GM18867 (cell line): ENCODE measurements around the gene OOSP4B.
"Not testable (repeated sequence)": the region's sequence is repeated elsewhere in the genome, so short reads cannot be mapped to it uniquely, and the experiment has no call there.

Experiments used
- ATAC-seq: cut with Tn5 transposase; IDR thresholded peaks from one replicate; pipeline ENCODE4 v1.9.1; 2021; ENCODE audit warnings: mild to moderate bottlenecking, moderate library complexity; ENCODE audit not compliant: unreplicated experiment

Gene OOSP4B

DNA sequence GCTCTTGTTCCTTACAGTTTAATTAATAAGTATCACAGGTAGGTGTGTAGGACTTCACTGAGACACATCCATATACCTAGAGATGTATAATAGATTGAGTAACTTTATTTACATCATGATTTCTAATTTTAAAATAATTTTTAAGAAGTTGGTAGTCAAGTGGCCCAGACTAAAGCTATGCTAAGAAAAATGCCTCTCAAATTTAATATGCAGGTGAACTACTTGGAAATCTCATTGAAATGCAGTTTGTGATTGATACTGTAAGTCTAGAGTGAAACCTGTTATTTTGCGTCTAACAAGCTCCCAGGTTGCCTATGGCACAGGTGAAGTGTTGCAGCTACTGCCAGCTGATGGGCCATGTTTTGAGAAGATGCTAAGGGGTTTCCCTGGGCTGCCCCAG lies at the start of gene OOSP4B:
TSS of gene OOSP4B (plus strand) at position 301 of the 400 bp plus-strand sequence.
- no peak for ATAC-seq

DNA sequence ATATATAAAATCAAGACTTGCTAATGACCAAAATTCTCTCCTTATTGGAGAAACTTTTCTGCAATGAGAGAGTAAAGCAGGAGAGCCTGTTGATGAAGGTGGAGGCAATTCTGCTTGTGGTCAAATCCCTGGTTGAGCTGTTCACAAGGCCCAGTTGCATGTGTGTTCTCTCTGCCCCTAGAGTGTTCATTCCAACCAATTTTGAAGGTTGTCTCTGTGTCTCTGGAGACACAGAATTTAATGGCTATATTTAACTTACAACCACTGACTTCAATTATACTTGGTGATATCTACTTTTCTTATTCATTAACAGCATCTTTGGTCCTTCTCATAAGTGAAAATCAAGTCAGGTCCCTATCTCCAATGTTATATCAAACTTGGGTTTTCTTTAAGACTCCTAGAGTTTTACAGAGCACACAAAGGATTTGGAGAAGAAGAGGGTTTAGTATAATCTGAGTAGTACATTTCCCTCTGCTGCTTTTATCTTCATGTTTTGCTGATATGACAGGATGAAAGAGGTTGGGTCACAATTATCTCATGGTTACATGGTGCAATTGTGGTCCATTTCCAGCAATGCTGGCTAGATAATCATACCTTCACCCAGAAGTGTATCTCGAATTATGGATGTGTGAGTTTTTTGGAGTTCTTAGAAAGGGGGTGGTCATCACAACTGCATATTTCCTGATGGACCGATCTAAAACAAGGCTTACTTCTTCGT lies 49.1 kb upstream of the OOSP4B start:
- no peak for ATAC-seq

DNA sequence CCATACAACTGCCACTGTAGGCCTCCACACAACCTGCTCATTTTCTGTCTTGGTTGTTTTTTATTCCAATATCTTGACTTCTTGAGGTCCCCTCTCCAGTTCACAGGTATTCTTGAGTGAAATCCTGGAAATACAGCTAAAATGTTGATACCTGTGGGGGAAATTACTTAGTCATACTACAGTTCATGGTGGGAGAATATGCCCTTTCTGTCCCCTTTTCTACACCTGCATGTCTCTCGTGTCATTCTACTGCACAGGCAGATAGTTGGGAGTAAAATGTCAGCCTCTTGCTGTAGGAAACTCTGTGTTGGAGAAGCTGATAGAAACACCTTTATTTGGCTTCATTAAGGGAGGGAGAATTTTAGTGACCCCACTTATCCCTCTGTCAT lies 48.6 kb upstream of the OOSP4B start:
- ATAC-seq: no peak

DNA sequence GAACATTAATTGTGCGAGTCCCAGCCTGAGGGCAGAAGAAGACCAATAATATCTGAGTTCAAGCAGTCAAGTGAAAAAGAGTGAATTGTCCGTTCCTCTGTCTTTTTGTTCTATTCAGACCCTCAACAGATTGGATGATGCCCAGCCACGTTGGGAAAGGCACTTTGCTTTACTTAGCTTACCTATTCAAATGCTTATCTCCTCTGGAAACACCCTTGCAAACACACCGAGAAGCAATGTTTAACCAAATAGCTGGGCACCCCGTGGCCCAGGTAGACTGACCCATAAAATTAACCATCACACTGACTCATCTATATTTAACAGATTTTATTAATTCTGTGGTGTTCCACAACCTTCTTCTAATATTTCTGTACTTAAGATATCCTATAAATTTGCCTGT lies 43.9 kb upstream of the OOSP4B start:
- ATAC-seq: no peak

DNA sequence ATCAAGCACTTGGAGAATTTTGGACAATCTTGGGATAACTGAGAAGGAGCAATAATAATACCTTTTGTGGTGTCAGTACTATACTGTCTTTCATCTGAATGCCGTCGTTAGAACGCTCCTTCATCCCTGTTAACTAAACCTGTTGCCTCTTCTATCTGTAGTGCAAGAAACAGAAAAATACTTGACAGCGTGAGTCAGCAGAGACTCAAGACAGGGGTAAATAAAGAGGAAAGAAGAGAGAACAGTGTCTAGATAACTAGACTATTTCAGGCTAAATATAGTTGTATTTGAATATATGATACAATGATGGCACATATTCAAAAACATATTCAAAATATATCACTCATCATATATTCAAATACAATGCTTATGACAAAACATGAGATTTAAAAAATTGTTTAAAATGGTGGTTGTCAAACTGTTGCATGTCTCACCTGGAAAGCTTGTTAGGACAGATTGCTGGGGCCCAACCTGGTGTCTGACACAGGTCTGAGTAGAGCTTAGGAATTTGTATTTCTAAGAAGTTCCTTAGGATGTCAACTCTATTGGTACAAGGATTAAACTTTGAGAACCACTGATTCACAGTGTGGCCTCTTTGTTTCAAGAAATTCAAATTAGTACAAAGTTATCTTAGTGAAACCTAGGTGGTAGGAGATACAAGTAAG lies 35.7 kb upstream of the OOSP4B start:
- no peak for ATAC-seq

DNA sequence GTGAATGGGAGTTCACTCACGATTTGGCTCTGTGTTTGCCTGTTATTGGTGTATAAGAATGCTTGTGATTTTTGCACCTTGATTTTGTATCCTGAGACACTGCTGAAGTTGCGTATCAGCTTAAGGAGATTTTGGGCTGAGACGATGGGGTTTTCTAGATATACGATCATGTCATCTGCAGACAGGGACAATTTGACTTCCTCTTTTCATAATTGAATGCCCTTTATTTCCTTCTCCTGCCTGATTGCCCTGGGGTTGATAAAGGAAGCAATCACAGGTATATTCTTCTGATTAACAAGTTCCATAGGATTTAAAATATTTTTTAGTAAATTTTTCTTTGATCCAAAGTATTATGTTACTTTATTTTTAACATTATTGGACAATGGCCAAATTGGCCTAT lies 34.9 kb upstream of the OOSP4B start:
- ATAC-seq: not testable (repeated sequence)

DNA sequence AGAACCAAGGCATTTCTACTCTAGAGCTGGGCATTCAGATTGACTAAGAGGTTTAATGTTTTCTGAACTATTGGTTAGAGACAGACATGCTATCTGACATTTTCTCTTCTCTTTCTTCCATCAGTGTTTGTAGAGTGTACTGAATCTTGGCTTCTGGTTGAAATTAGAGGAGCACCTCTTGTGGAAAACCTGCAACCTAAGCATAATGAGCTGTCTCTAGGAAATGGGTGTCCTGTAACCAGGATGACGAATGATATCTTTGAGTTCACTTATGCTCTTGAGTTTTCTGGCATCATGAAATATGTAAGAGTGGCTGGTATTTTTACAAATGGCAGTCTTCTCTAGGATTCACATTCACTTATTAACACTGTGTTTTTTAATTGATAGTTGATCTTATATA lies 33.8 kb upstream of the OOSP4B start:
- no peak for ATAC-seq

DNA sequence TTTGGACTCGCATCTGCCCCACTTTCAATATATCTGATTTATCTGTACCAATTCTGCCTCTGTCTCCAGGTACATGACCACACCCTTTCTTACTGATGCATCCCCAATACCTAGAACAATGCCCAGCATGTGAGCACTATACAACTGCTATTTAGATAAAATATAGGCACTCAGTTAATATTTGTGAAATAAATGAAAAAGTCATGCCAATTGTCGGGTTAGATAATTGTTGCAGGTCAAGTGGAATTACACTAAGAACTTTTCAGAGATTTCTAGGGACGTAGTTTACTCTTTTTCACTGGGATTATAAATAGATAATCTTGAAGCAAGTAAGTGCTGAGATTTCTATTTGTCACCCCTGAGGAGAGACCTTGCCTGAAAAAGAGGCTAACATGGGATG lies 32.6 kb upstream of the OOSP4B start:
- ATAC-seq: no peak

DNA sequence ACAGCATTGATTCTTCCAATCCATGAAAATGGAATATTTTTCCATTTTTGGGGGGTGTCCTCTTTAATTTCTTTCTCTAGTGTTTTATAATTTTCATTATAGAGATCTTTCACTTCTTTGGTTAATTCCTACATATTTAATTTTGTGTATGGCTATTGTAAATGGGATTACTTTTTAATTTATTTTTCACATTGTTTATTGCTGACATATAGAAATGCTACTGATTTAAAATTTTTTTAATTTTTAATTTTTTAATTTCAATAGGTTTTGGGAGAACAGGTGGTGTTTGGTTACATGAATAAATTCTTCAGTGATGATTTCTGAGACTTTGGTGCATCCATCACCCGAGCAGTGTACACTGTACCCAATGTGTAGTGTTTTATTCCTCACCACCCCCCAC lies 26.6 kb upstream of the OOSP4B start:
- ATAC-seq: no peak

DNA sequence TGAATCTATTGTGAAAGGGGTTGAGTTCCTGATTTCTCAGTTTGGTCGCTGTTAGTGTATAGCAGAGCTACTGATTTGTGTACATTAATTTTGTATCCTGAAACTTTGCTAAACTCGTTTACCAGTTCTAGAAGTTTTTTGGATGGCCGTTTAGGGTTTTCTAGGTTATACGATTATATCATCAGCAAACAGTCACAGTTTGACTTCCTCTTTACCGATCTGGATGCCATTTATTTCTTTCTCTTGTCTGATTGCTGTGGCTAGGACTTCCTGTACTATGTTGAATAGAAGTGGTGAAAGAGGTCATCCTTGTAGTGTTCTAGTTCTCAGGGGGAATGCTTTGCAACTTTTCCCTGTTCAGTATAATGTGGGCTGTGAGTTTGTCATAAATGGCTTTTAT lies 24.6 kb upstream of the OOSP4B start:
- no peak for ATAC-seq

DNA sequence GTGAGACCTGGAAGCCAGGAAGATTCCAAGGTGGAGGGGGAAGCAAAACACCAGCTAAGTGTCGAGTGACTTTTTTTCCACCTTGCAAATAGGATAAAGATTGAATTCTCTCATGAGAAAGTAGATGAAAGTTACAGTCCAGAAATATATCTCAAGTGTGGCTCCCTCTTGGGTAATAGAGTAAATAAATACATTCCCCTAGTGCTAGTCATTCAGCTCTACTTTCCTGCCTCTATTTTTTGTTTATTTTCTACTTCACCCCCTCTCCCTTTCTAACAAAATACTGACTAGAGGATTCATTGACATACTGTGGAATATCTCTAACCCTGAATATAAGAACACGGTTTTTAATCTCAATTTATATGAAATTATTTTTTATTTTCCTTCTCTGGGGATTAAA lies 19.2 kb upstream of the OOSP4B start:
- no peak for ATAC-seq

DNA sequence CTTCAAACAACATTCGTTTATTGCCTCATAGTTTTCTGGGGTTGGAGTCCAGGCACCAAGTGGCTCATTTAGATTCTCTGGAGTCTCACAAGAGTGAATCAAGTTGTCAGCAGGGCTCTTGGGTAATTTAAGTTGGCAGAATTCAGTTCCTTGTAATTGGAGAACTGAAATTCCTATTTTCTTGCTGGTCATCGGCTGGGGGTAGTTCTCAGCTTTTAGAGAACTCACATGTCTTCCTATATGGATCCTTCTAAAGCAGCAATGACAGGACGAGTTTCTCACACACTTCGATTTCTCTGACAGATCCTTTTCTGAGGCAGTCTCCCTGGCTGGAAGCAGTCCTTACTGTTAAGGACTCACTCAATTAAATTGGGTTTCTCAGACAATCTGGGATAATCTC lies 17.3 kb upstream of the OOSP4B start:
- no peak for ATAC-seq

DNA sequence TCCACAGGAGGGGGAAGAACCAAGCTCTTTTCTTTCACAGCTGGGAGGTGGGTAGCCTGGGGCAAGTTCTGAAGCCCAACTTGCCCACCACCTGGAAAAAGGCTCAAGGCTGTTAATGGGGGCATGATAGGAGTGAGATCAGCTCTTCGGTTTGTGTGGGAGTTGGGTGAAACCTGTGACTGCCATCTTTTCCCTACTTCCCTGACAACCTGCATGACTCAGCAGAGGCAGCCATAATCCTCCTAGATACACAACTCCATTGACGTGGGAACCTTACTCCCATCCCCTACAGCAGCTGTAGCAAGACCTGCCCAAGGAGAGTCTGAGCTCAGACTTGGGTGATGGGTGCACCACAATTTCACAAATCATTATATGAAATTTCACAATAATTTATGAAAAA lies 13.3 kb upstream of the OOSP4B start:
- no peak for ATAC-seq

DNA sequence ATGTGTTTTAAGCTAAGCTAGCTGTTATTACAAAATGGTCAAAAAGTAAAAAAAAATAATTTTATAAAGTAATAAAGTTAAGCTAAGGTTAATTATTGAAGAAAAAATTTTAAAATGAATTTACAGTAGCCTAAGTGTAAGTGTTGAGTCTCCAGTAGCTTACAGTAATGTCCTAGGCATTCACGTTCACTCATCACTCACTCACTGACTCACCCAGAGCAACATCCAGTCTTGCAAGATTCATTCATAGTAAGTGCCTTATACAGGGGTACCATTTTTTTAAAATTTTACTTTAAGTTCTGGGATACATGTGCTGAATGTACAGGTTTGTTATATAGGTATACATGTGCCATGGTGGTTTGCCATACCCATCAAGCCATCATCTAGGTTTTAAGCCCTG lies 11.6 kb upstream of the OOSP4B start:
- no peak for ATAC-seq

DNA sequence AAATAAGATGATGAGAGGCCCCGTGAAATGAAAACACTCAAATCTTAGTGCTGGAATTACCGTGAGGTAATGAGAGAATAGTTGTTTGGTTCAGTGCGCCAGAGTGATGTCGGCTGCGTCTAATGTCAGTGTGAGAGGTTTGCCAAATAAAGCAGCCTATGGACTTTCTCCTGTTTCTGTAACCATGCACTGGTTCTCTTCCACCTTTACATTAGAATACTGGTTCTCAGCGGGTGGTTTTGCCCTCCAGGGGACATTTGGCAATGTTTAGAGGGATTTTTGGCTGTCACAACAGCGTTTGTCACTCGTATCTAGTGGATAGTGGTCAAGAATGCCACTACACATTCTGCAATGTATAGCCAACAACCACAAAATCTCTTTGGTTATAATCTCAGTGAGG lies 1.1 kb downstream of the OOSP4B start:
- ATAC-seq: no peak

DNA sequence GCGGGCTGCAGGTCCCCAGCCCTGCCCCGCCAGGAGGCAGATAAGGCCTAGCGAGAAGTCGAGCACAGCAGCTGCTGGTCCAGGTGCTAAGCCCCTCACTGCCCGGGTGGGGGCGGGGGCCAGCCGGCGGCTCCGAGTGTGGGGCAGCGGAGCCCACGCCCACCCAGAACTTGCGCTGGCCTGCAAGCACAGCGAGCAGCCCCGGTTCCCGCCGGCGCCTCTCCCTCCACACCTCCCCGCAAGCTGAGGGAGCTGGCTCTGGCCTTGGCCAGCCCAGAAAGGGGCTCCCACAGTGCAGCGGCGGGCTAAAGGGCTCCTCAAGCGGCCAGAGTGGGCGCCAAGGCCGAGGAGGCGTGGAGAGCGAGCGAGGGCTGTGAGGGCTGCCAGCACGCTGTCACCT lies 3.4 kb downstream of the OOSP4B start:
- ATAC-seq: not testable (repeated sequence)

DNA sequence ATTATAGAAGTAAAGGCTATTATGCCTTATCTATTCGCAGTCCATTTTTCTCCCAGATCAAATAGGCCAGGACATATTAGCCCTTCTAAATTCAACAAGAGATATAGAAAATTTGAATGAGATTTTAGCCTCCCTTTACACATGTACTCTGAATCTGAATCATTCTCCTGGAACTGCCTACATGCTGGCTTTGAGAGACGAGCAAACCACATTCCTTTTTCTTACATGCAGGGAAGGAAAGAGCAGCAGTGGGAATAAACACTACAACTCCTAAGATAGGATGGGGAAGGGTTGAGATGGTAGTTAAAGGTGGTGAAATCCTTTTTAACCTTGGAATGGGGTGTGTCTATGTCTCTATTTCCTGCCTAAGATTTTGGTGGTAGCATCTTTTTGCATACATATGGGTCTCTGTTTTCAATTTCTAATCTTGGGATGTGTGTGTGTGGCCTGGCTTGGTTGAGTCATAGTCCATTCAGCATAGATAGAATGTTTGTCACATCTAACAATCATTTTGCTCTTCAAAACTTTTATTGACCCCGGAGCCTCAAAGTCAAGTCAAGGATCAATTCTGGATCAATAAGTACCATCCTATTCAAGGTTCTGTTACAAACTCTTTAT lies 12.1 kb downstream of the OOSP4B start:
- no peak for ATAC-seq

DNA sequence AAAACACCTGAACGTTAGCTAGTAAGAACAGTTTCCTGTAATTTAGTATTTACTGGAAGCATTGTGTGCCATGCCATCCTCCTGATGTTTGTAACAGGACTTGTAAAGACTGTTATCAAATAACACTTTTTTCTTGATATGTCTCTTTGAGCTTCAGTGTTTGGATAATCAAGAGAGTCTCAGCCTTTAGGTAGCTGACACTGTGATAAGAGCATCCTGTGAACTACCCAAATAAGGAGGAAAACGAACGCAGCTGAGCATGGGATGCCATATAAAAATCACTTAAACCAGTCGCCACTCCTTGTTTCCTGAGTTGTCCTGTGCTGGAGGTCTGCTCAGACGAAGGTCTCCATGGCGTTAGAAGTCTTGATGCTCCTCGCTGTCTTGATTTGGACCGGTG lies 23.1 kb downstream of the OOSP4B start, which contains the start of gene OOSP2:
TSS of gene OOSP2 (plus strand) at position 301 of the 400 bp plus-strand sequence. CDS start at position 352, 51 bp downstream.
- ATAC-seq: no peak

DNA sequence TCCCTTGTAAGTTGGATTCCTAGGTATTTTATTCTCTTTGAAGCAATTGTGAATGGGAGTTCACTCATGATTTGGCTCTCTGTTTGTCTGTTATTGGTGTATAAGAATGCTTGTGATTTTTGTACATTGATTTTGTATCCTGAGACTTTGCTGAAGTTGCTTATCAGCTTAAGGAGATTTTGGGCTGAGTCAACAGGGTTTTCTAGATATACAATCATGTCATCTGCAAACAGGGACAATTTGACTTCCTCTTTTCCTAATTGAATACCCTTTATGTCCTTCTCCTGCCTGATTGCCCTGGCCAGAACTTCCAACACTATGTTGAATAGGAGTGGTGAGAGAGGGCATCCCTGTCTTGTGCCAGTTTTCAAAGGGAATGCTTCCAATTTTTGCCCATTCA lies 33.4 kb downstream of the OOSP4B start:
- ATAC-seq: not testable (repeated sequence)

DNA sequence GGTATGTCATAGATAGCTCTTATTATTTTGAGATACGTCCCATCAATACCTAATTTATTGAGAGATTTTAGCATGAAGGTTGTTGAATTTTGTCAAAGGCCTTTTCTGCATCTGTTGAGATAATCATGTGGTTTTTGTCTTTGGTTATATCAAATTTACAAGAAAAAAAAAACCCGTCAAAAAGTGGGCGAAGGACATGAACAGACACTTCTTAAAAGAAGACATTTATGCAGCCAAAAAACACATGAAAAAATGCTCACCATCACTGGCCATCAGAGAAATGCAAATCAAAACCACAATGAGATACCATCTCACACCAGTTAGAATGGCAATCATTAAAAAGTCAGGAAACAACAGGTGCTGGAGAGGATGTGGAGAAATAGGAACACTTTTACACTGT lies 33.9 kb downstream of the OOSP4B start:
- not testable (repeated sequence) for ATAC-seq

DNA sequence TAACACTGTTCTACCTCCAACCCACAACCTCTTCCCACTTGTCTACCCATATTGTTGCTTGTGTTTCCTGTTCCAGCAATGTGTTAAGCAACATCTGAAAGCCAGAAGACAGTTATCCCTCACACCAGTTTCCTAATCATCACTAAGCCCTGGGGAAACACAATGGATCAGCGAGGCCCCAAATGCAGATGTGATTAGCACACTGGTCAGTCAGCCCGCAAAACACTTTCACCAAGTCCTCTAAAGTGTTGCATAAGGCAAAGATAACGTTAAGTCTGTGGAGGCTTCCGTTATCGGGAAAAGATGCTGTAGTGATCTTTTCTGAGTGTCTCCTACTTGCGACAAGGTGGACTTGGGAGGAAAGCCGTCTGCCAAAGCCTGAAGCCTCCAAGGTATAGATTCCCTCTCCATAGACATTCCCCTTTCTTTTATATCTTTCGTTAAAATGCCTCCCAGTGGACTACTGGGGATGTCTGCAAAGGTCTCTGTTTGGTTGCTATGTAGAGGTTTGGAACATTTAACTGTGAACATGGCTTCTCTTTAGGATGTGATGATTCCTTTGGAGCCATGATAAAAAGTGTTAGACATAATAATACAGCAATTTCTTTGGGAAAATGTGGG lies 39.5 kb downstream of the OOSP4B start, which contains the start of gene MS4A3:
TSS of gene MS4A3 (plus strand) at position 317 of the 621 bp plus-strand sequence. CDS start 4,496 bp downstream, outside the sequence.
- no peak for ATAC-seq

DNA sequence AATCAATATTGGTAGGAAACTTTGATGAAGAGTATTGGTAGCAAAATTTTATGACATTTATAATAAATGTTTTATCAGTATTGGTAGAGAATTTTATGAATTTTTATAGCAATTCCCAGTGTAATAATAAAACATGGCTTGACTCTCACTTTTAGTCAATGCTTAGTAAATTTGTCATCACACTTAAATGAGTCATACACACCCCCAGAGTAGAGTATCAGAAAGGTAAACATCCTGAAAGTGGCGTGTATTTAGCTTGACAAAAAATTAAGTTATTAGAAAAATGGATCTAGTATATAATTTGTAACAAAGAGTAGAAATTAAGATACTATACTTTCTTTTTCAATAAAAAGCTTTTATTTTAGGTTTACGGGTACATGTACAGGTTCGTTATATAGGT lies 42.1 kb downstream of the OOSP4B start:
- ATAC-seq: no peak
